ENCODE data around the gene CREB5.

DNA sequence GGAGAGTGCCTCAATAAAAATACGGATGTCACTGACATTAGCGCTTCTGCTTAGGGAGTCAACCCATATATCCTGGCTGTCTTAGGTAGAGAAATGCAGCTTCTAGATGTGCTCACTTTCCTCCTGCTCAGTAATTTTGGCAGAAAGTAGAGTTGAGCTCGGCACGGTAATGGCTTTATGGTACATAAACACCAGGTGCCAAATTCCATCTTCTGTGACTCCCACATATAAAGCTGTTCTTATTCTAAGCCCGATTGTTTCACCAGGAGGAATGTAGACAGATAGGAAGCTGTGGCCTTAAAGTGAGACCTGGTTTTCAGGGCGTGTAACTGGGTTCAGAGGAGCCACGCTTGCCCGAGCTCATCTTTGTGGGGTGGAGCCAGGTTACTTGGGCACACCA lies 143.7 kb downstream of the CREB5 start:
- no peak for TF ChIP-seq CTCF (conservative IDR thresholded peaks at IDR 0.05)
- TF ChIP-seq EZH2 (IDR thresholded peaks at IDR 0.05; ENCODE audit: low read depth) = no peak
